Pancreas (tissue), 10 donors: ENCODE results near the gene TRIM6. TPM values are rescaled to one million over a fixed set of nuclear protein-coding genes. Genes with fewer than 3 reads are reported as not detected.

ENCODE experiments used
- ATAC-seq, 4 donors: fragments of 200-7000 bp; cut with Tn5 transposase; one replicate each; pipeline versions ENCODE4 v1.8.0 to v1.9.1; 2020; ENCODE audit warnings: mild to moderate bottlenecking in 4 of 4, moderate library complexity in 4 of 4
- DNase-seq, 6 donors: peaks; one replicate each; pipeline ENCODE4 v3.0.0-alpha.2; 2020
- FAIRE-seq: peaks from 2 replicates; lab custom pipeline; 2012; peaks lifted over from hg19 to GRCh38; lab: Jason Lieb, UNC
- H3K27ac ChIP-seq, 4 donors: fragments of 200-600 bp; sonication (generic); 1 replicate in 3 of 4; 2 replicates in 1 of 4; pipeline versions ENCODE4 v1.5.0 to v1.8.0; 2020
- H3K27me3 ChIP-seq, 4 donors: fragments of 200-600 bp; one replicate each; pipeline ENCODE4 v1.8.0; 2021
- H3K36me3 ChIP-seq, 3 donors: fragments of 200-600 bp; sonication (generic) in 1 of 3; one replicate each; pipeline versions ENCODE4 v1.5.0 to v1.8.0; 2020 to 2021
- H3K4me1 ChIP-seq, 3 donors: fragments of 200-600 bp; one replicate each; pipeline ENCODE4 v1.8.0; 2021
- H3K4me3 ChIP-seq, 4 donors: fragments of 200-600 bp; sonication (generic) in 2 of 4; one replicate each; pipeline versions ENCODE4 v1.5.0 to v1.8.0; 2020 to 2021
- H3K9me3 ChIP-seq, 4 donors: fragments of 200-600 bp; one replicate each; pipeline ENCODE4 v1.8.0; 2021
- CTCF ChIP-seq, 4 donors: fragments of 200-600 bp; sonication (generic) in 3 of 4; IDR thresholded peaks; one replicate each; pipeline versions ENCODE4 v1.5.0 to v1.8.0; 2021; ENCODE audit warnings: antibody characterized with exemption in 4 of 4
- WGBS, 2 donors: extraction: QIAGEN DNeasy Blood & Tissue Kit; methylation state at CpG; one replicate each; pipeline ENCODE4 v1.1.7; 2013; 5-methylcytosine and 5-hydroxymethylcytosine counted together
- intact Hi-C, 3 donors: fragments of 100-400 bp; cut with DNase I; formaldehyde crosslinking; loops; one replicate each; pipeline versions ENCODE4 v1.11.1 to v1.14.2; 2022
- polyA plus RNA-seq, 2 donors: library from polyadenylated mRNA; stranded (reverse); fragments of 200-250 nt; gene quantifications; one replicate each; pipeline ENCODE4 v1.2.3, GENCODE V29; 2013
- total RNA-seq, 6 donors: library from RNA; stranded (reverse); fragmentation: NEBNext Ultra II Directional in 4 of 6; extraction: Animal tissue kit (Norgen Biotek cat#: 25700) in 4 of 6; gene quantifications; one replicate each; pipeline versions ENCODE4 v1.2.1 to v1.2.4, GENCODE V29; 2021 to 2023
- donor health status: healthy with polysubstance abuse.
- donor health status: DM: no; HTN: no; CAD: no; lungs with moderate emphysema.
- donor health status: DM: no; HTN: no; CAD: no.
- donor health status: control.
- donor health status: control.
- donor health status: Bipolar disorder and iron deficiency.
- donor health status: DM: yes; HTN: yes; CAD: no.
- donor health status: DM: no; HTN: no; CAD: no.
- donor health status: DM: no; HTN: no; CAD: no.
- donor health status: DM: yes; HTN: yes; CAD: no.

TRIM6 gene
- total and polyA plus RNA-seq, 8 donors = 0.76 to 1.7 (median 1.4) TPM

DNA sequence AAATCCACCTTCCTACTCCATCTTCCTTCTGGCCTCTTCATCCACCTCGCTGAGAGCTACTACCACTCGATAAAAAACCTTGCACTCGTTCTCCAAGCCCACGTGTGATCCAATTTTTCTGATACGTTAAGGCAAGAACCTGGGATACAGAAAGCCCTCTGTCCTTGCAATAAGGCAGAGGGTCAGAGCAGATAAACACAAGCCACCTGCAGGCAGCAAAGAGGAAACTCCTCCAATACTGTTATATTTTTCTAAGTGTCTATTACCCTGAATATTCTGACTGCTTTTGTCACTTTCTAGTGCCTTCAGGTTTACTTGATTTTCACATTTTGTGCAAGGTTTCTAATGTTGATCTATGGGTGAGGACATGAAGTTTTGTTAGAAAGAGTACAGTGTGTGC lies 61.9 kb downstream of the TRIM6 start:
- intact Hi-C loops = no loop called here
- no peak overlapping the region for H3K4me3 ChIP-seq
- no peak overlapping the region for H3K27ac ChIP-seq
- H3K27me3 ChIP-seq = no peaks in the 10 kb centered on the region
- no peak for FAIRE-seq
- no peaks in the 10 kb centered on the region for H3K9me3 ChIP-seq
- no peak for DNase-seq
- WGBS, 2 donors = 80 to 86% methylated on average over 5 of the region's 5 CpGs
- no peaks in the 10 kb centered on the region for H3K4me1 ChIP-seq
- peaks cover 0 to 8% (median 0%) of the 10 kb centered on the region in 3 donors for H3K36me3 ChIP-seq
- ATAC-seq = no peak
- TF ChIP-seq CTCF (IDR thresholded peaks at IDR 0.05) = no peak

Other genes with a start within 250 kb of the TRIM6 start
- gene OR51B6, start 245.1 kb upstream of the TRIM6 start, total RNA-seq = not detected
- not detected for gene OR51B6, start 245.1 kb upstream of the TRIM6 start, polyA plus RNA-seq
- gene OR51M1, start 212.8 kb upstream of the TRIM6 start, total RNA-seq = not detected
- not detected for gene OR51M1, start 212.8 kb upstream of the TRIM6 start, polyA plus RNA-seq
- not detected for gene OR51Q1, start 174.5 kb upstream of the TRIM6 start, total RNA-seq
- gene OR51Q1, start 174.5 kb upstream of the TRIM6 start, polyA plus RNA-seq = not detected
- gene OR51I1, start 155.1 kb upstream of the TRIM6 start, total RNA-seq = under 1 TPM in 1 of 6 donors, not detected in 5; 0.28 TPM
- gene OR51I1, start 155.1 kb upstream of the TRIM6 start, polyA plus RNA-seq = not detected
- not detected for gene OR51I2, start 147.3 kb upstream of the TRIM6 start, total RNA-seq
- gene OR51I2, start 147.3 kb upstream of the TRIM6 start, polyA plus RNA-seq = not detected
- gene OR52D1, start 108.0 kb upstream of the TRIM6 start, total RNA-seq = not detected
- gene OR52D1, start 108.0 kb upstream of the TRIM6 start, polyA plus RNA-seq = not detected
- gene UBQLN3, start 86.7 kb upstream of the TRIM6 start, total RNA-seq = under 1 TPM in 3 of 6 donors, not detected in 3; 0.18 to 0.31 (median 0.22) TPM
- not detected for gene UBQLN3, start 86.7 kb upstream of the TRIM6 start, polyA plus RNA-seq
- gene UBQLNL, start 79.9 kb upstream of the TRIM6 start, total RNA-seq = under 1 TPM; 0.09 to 0.53 (median 0.23) TPM
- gene UBQLNL, start 79.9 kb upstream of the TRIM6 start, polyA plus RNA-seq = 1 to 10 TPM in 1 of 2 donors, under 1 TPM in 1; 0.53 to 1.0 TPM
- gene OR52H1, start 48.1 kb upstream of the TRIM6 start, total RNA-seq = under 1 TPM in 4 of 6 donors, not detected in 2; 0.17 to 0.31 (median 0.25) TPM
- gene OR52H1, start 48.1 kb upstream of the TRIM6 start, polyA plus RNA-seq = not detected
- gene OR52B6, start 15.8 kb upstream of the TRIM6 start, total RNA-seq = not detected
- gene OR52B6, start 15.8 kb upstream of the TRIM6 start, polyA plus RNA-seq = not detected
- 1 to 10 TPM in 4 of 6 donors, under 1 TPM in 2; 0.54 to 5.6 (median 1.6) TPM for gene TRIM34, start 28.4 kb downstream of the TRIM6 start, total RNA-seq
- gene TRIM34, start 28.4 kb downstream of the TRIM6 start, polyA plus RNA-seq = 1 to 10 TPM; 1.6 to 3.2 TPM
- 10 to 100 TPM; 16.1 to 23.8 (median 18.8) TPM for gene TRIM5, start 88.4 kb downstream of the TRIM6 start, total RNA-seq
- gene TRIM5, start 88.4 kb downstream of the TRIM6 start, polyA plus RNA-seq = 1 to 10 TPM; 6.4 to 9.8 TPM
- gene TRIM22, start 93.2 kb downstream of the TRIM6 start, total RNA-seq = 10 to 100 TPM in 4 of 6 donors, 1 to 10 TPM in 2; 4.1 to 24.7 (median 11.6) TPM
- gene TRIM22, start 93.2 kb downstream of the TRIM6 start, polyA plus RNA-seq = 1 to 10 TPM; 9.1 to 9.5 TPM
- not detected for gene OR56B1, start 139.8 kb downstream of the TRIM6 start, total RNA-seq
- gene OR56B1, start 139.8 kb downstream of the TRIM6 start, polyA plus RNA-seq = not detected
- not detected for gene OR52N4, start 157.6 kb downstream of the TRIM6 start, total RNA-seq
- gene OR52N4, start 157.6 kb downstream of the TRIM6 start, polyA plus RNA-seq = under 1 TPM in 1 of 2 donors, not detected in 1; 0.07 TPM
- under 1 TPM in 1 of 6 donors, not detected in 5; 0.12 TPM for gene OR52N5, start 186.7 kb downstream of the TRIM6 start, total RNA-seq
- gene OR52N5, start 186.7 kb downstream of the TRIM6 start, polyA plus RNA-seq = not detected
- under 1 TPM in 1 of 6 donors, not detected in 5; 0.09 TPM for gene OR52N1, start 194.6 kb downstream of the TRIM6 start, total RNA-seq
- gene OR52N1, start 194.6 kb downstream of the TRIM6 start, polyA plus RNA-seq = not detected
- gene OR52N2, start 212.3 kb downstream of the TRIM6 start, total RNA-seq = under 1 TPM in 2 of 6 donors, not detected in 4; 0.19 to 0.31 TPM
- gene OR52N2, start 212.3 kb downstream of the TRIM6 start, polyA plus RNA-seq = not detected
- gene OR52E6, start 245.3 kb downstream of the TRIM6 start, total RNA-seq = not detected
- not detected for gene OR52E6, start 245.3 kb downstream of the TRIM6 start, polyA plus RNA-seq